ENCODE data around the gene MAN1C1. TPM values are rescaled to one million over a fixed set of nuclear protein-coding genes. Genes with fewer than 3 reads are reported as not detected.

MAN1C1 gene
- total and polyA plus RNA-seq, 9 of the 15 experiments (the other 6 are each of a cell fraction or from before 2014, with no cell fraction given) = 0.04 to 0.44 (median 0.10) TPM; not detected in 3

GRCh38 chr1:25737130-25737529 lies 120.5 kb downstream of the MAN1C1 start (continued):
- TF ChIP-seq CHD7 (IDR thresholded peaks at IDR 0.05; ENCODE audit: low read depth, low read length) (no peak), AFF1 (IDR thresholded peaks at IDR 0.05; ENCODE audit: low read depth in 1 of 2, partially characterized antibody in 2 of 2) (no peak), RBM22 (IDR thresholded peaks at IDR 0.05; ENCODE audit: low read depth, low read length, poor library complexity, severe bottlenecking) (no peak), PHB (CRISPR knock-in tag; IDR thresholded peaks at IDR 0.05) (no peak), SRSF1 (IDR thresholded peaks at IDR 0.05; ENCODE audit: low read depth, low read length) (no peak), ZNF282 (CRISPR knock-in tag; IDR thresholded peaks at IDR 0.05) (no peak), ZEB2 (IDR thresholded peaks at IDR 0.05) (no peak)
